WTC11 (cell line): Measurements from ENCODE around the gene UBE2R2. TPM values are rescaled to one million over a fixed set of nuclear protein-coding genes. Genes with fewer than 3 reads are reported as not detected.
A peak's percentile ranks its signal among the peaks of the same experiment; 100 is the strongest.

Source experiments
- ATAC-seq: fragments of 200-7000 bp; cut with Tn5 transposase; 2 replicates; pipeline ENCODE4 v1.10.0; 2021; ENCODE audit warnings: mild to moderate bottlenecking, moderate library complexity
- CTCF ChIA-PET: fragments of 300-600 bp; sonication (Branson Sonifier 250); formaldehyde crosslinking; loops from one replicate; lab custom pipeline; 2021; ENCODE audit warnings: antibody characterized with exemption; lab: Charles Lee
- POLR2A ChIA-PET: fragments of 350-600 bp; sonication (Branson Sonifier 250); formaldehyde crosslinking; loops from one replicate; lab custom pipeline; 2021; ENCODE audit warnings: antibody characterized with exemption; lab: Charles Lee
- DNase-seq: peaks from one replicate; pipeline ENCODE4 v3.0.0; 2021; ENCODE audit warnings: low spot score
- H3K27ac Mint-ChIP-seq: 2 replicates; pipeline ENCODE4 v1.8.0; 2021; ENCODE audit warnings: mixed read lengths
- H3K27me3 Mint-ChIP-seq: 2 replicates; pipeline ENCODE4 v1.8.0; 2021; ENCODE audit warnings: low read depth, mild to moderate bottlenecking, moderate library complexity, mixed read lengths
- H3K36me3 Mint-ChIP-seq: 2 replicates; pipeline ENCODE4 v1.8.0; 2021; ENCODE audit warnings: mixed read lengths
- H3K4me1 Mint-ChIP-seq: 2 replicates; pipeline ENCODE4 v1.8.0; 2022; ENCODE audit warnings: mixed read lengths
- H3K4me3 Mint-ChIP-seq: 2 replicates; pipeline ENCODE4 v1.8.0; 2021; ENCODE audit warnings: mild to moderate bottlenecking, moderate library complexity, mixed read lengths
- H3K9me3 Mint-ChIP-seq: 2 replicates; pipeline ENCODE4 v1.8.0; 2021; ENCODE audit warnings: mixed read lengths
- CTCF ChIP-seq: fragments of 200-600 bp; IDR thresholded peaks from 2 replicates; pipeline ENCODE4 v1.8.0; 2022; ENCODE audit warnings: antibody characterized with exemption
- E2F1 ChIP-seq: sonication (generic); formaldehyde crosslinking; IDR thresholded peaks from 2 replicates; pipeline ENCODE4 v1.8.0; 2022; ENCODE audit warnings: mild to moderate bottlenecking, missing genetic modification reagents
- ESRRA ChIP-seq: sonication (generic); formaldehyde crosslinking; IDR thresholded peaks from 2 replicates; pipeline ENCODE4 v1.8.1; 2022; ENCODE audit warnings: mild to moderate bottlenecking, missing genetic modification reagents, borderline replicate concordance
- FOXP4 ChIP-seq: sonication (generic); formaldehyde crosslinking; IDR thresholded peaks from 2 replicates; pipeline ENCODE4 v1.8.0; 2022; ENCODE audit warnings: mild to moderate bottlenecking, missing genetic modification reagents
- GRHL2 ChIP-seq: fragments of 250-450 bp; sonication (Bioruptor Pico); IDR thresholded peaks from 2 replicates; pipeline ENCODE4 v1.8.0; 2022; ENCODE audit warnings: mild to moderate bottlenecking, moderate library complexity; ENCODE audit not compliant: insufficient replicate concordance, severe bottlenecking
- HMGA2 ChIP-seq: fragments of 250-450 bp; sonication (Bioruptor Pico); IDR thresholded peaks from 2 replicates; pipeline ENCODE4 v1.4.0; 2021; ENCODE audit warnings: mild to moderate bottlenecking, moderate library complexity
- IRF2 ChIP-seq: sonication (generic); formaldehyde crosslinking; IDR thresholded peaks from 2 replicates; pipeline ENCODE4 v1.8.0; 2022; ENCODE audit warnings: low read depth, missing genetic modification reagents, borderline replicate concordance
- NFATC4 ChIP-seq: fragments of 250-450 bp; sonication (Bioruptor Pico); IDR thresholded peaks from 2 replicates; pipeline ENCODE4 v1.9.0; 2021; ENCODE audit warnings: mild to moderate bottlenecking
- RELA ChIP-seq: sonication (generic); formaldehyde crosslinking; IDR thresholded peaks from 2 replicates; pipeline ENCODE4 v1.8.1; 2022; ENCODE audit warnings: missing genetic modification reagents, mild to moderate bottlenecking, borderline replicate concordance
- ZBTB21 ChIP-seq: sonication (generic); formaldehyde crosslinking; IDR thresholded peaks from 2 replicates; pipeline ENCODE4 v1.8.1; 2023; ENCODE audit warnings: mild to moderate bottlenecking, missing genetic modification reagents, borderline replicate concordance
- ZNF232 ChIP-seq: sonication (generic); formaldehyde crosslinking; IDR thresholded peaks from 2 replicates; pipeline ENCODE4 v1.8.0; 2022; ENCODE audit warnings: mild to moderate bottlenecking, missing genetic modification reagents
- ZNF263 ChIP-seq: sonication (generic); formaldehyde crosslinking; IDR thresholded peaks from 2 replicates; pipeline ENCODE4 v1.8.1; 2022; ENCODE audit warnings: low read depth, mild to moderate bottlenecking, moderate library complexity, missing genetic modification reagents
- ZNF281 ChIP-seq: sonication (generic); formaldehyde crosslinking; IDR thresholded peaks from 2 replicates; pipeline ENCODE4 v1.8.0; 2023; ENCODE audit warnings: mild to moderate bottlenecking, missing genetic modification reagents
- ZNF425 ChIP-seq: fragments of 250-450 bp; sonication (Bioruptor Pico); conservative IDR thresholded peaks from 2 replicates; pipeline ENCODE4 v1.9.0; 2021; ENCODE audit warnings: mild to moderate bottlenecking
- ZSCAN18 ChIP-seq: fragments of 250-450 bp; sonication (Bioruptor Pico); IDR thresholded peaks from 2 replicates; pipeline ENCODE4 v2.1.2; 2022; ENCODE audit warnings: mild to moderate bottlenecking, moderate library complexity
- total RNA-seq: library from RNA; stranded (reverse); gene quantifications from 3 replicates; pipeline ENCODE4 v1.2.3, GENCODE V29; 2021

Gene UBE2R2
- total RNA-seq, 1 experiment from 2014 or later, result 45.0 TPM

GRCh38 chr9:33815781-33816180 is 1.2 kb upstream of the UBE2R2 start:
- peak overlapping the region; percentile 77 for H3K4me3 Mint-ChIP-seq
- ATAC-seq (no peak), DNase-seq (no peak)
- H3K27ac Mint-ChIP-seq, result peak overlapping the region; percentile 93; the same call in 1 of the 2 replicates
- H3K27me3 Mint-ChIP-seq, result no peaks in the 10 kb centered on the region
- TF ChIP-seq RELA (CRISPR knock-in tag) (no peak), NFATC4 (CRISPR knock-in tag) (no peak), ESRRA (CRISPR knock-in tag) (no peak), ZNF281 (no peak), ZNF232 (CRISPR knock-in tag) (no peak), E2F1 (no peak), ZNF263 (CRISPR knock-in tag) (no peak), FOXP4 (no peak), GRHL2 (CRISPR knock-in tag) (no peak), ZNF425 (no peak), ZSCAN18 (no peak), ZBTB21 (CRISPR knock-in tag) (no peak), IRF2 (no peak), HMGA2 (CRISPR knock-in tag) (no peak), CTCF (no peak)
- ChIA-PET CTCF (interaction anchor here (0.6 to 3.8 kb wide), 3 partner anchors 37 to 39 kb away, joined by 3 to 51 read pairs (median 24); no protein-coding TSS in a partner anchor), POLR2A (no interaction called here)
- peaks cover 34% of the 10 kb centered on the region for H3K4me1 Mint-ChIP-seq
- no peaks in the 10 kb centered on the region for H3K36me3 Mint-ChIP-seq
- no peaks in the 10 kb centered on the region for H3K9me3 Mint-ChIP-seq
